SK-N-SH (cell line): Measurements from ENCODE around the gene EPB41L4A. TPM values are rescaled to one million over a fixed set of nuclear protein-coding genes. Genes with fewer than 3 reads are reported as not detected.

Experiments used
- CTCF ChIA-PET: fragments of 300-600, 350-600 bp; formaldehyde crosslinking; extraction: SDS; loops from one replicate; lab custom pipeline; 2021; lab: Yijun Ruan, JAX
- POLR2A ChIA-PET: fragments of 350-600 bp; sonication (Branson Sonifier 250); formaldehyde crosslinking; extraction: SDS; loops from one replicate; lab custom pipeline; 2020; ENCODE audit warnings: antibody characterized with exemption, inconsistent platforms; lab: Yijun Ruan, JAX
- DNase-seq: peaks from one replicate; pipeline ENCODE4 v3.0.0; 2012
- H2AFZ ChIP-seq: fragments of 200-600 bp; sonication (generic); 2 replicates; pipeline ENCODE4 v1.8.1; 2016; ENCODE audit warnings: antibody characterized with exemption, mild to moderate bottlenecking, low read depth
- H3F3A ChIP-seq: fragments of 200-600 bp; sonication (generic); replicated peaks from 2 replicates; pipeline ENCODE3; 2016; ENCODE audit warnings: antibody characterized with exemption, mild to moderate bottlenecking; ENCODE audit not compliant: insufficient read depth
- H3K27ac ChIP-seq, 2 experiments: fragments of 200-500 bp in 1 of 2; fragments of 200-600 bp in 1 of 2; sonication (Bioruptor generic) in 1 of 2; sonication (generic), shearing (Covaris generic) in 1 of 2; 2 replicates each; pipeline versions ENCODE4 v1.5.1 to v1.6.1; 2014 to 2016; ENCODE audit warnings: low read depth in 2 of 2, inconsistent platforms in 1 of 2, low read length in 1 of 2, mild to moderate bottlenecking in 1 of 2, mixed read lengths in 1 of 2
- H3K27me3 ChIP-seq: fragments of 200-600 bp; sonication (generic), shearing (Covaris generic); 2 replicates; pipeline ENCODE4 v1.6.1; 2016; ENCODE audit warnings: mixed run types; ENCODE audit not compliant: insufficient read depth
- H3K36me3 ChIP-seq, 2 experiments: fragments of 200-500 bp in 1 of 2; fragments of 200-600 bp in 1 of 2; sonication (Bioruptor generic) in 1 of 2; sonication (generic) in 1 of 2; replicated peaks in 1 of 2; 2 replicates each; pipeline versions ENCODE3 to v1.5.1; 2014 to 2016; ENCODE audit warnings: low read length in 1 of 2, mild to moderate bottlenecking in 1 of 2; ENCODE audit not compliant: insufficient read depth in 2 of 2, control insufficient read depth in 1 of 2
- H3K4me1 ChIP-seq, 2 experiments: fragments of 200-500 bp in 1 of 2; fragments of 200-600 bp in 1 of 2; sonication (Bioruptor generic) in 1 of 2; sonication (generic), shearing (Covaris generic) in 1 of 2; 2 replicates each; pipeline versions ENCODE4 v1.5.1 to v1.6.1; 2014 to 2016; ENCODE audit warnings: low read depth in 1 of 2, low read length in 1 of 2, mixed run types in 1 of 2; ENCODE audit not compliant: insufficient read depth in 2 of 2, control insufficient read depth in 1 of 2
- H3K4me2 ChIP-seq: fragments of 200-600 bp; sonication (generic), shearing (Covaris generic); 2 replicates; pipeline ENCODE4 v1.6.1; 2017; ENCODE audit warnings: mixed run types
- H3K4me3 ChIP-seq, 2 experiments: fragments of 200-500 bp in 1 of 2; fragments of 200-600 bp in 1 of 2; sonication (Bioruptor generic) in 1 of 2; sonication (generic), shearing (Covaris generic) in 1 of 2; 2 replicates each; pipeline versions ENCODE4 v1.5.1 to v1.8.1; 2014 to 2016; ENCODE audit warnings: low read depth in 2 of 2, inconsistent platforms in 1 of 2, low read length in 1 of 2, mild to moderate bottlenecking in 1 of 2, mixed read lengths in 1 of 2, moderate library complexity in 1 of 2
- H3K79me2 ChIP-seq: fragments of 200-600 bp; sonication (generic); 2 replicates; pipeline ENCODE4 v1.8.1; 2017; ENCODE audit warnings: mild to moderate bottlenecking; ENCODE audit not compliant: insufficient read depth
- H3K9ac ChIP-seq: fragments of 200-600 bp; sonication (generic); 2 replicates; pipeline ENCODE4 v1.6.1; 2017; ENCODE audit warnings: mixed run types
- H3K9me2 ChIP-seq: fragments of 200-600 bp; sonication (generic); 2 replicates; pipeline ENCODE4 v1.6.1; 2017; ENCODE audit warnings: mixed run types
- H3K9me3 ChIP-seq: fragments of 200-600 bp; sonication (generic); 2 replicates; pipeline ENCODE4 v1.6.1; 2017; ENCODE audit warnings: mixed run types, mild to moderate bottlenecking, moderate library complexity
- H4K20me1 ChIP-seq: fragments of 200-600 bp; sonication (generic); 2 replicates; pipeline ENCODE4 v1.6.1; 2017; ENCODE audit warnings: mild to moderate bottlenecking, mixed run types; ENCODE audit not compliant: insufficient read depth
- CHD2 ChIP-seq: fragments of 150-350 bp; IDR thresholded peaks from 2 replicates; pipeline ENCODE4 v1.6.1; 2018; ENCODE audit warnings: low read length; ENCODE audit not compliant: partially characterized antibody
- FOXM1 ChIP-seq: IDR thresholded peaks from 2 replicates; pipeline ENCODE4 v1.4.0; 2012; ENCODE audit warnings: low read depth, mild to moderate bottlenecking
- JUND ChIP-seq: IDR thresholded peaks from 2 replicates; pipeline ENCODE4 v1.4.0; 2012
- MEF2A ChIP-seq: IDR thresholded peaks from 2 replicates; pipeline ENCODE4 v1.4.0; 2012; ENCODE audit warnings: low read depth, borderline replicate concordance
- MXI1 ChIP-seq: IDR thresholded peaks from 2 replicates; pipeline ENCODE4 v1.6.1; 2012; ENCODE audit warnings: mild to moderate bottlenecking, low read depth, low read length, improper control_type of control experiment
- NRF1 ChIP-seq: IDR thresholded peaks from 2 replicates; pipeline ENCODE4 v1.6.1; 2012; ENCODE audit warnings: low read depth, mild to moderate bottlenecking, low read length
- POLR2AphosphoS5 ChIP-seq: IDR thresholded peaks from 2 replicates; pipeline ENCODE4 v1.6.1; 2012; ENCODE audit warnings: low read depth, low read length
- SIN3A ChIP-seq: IDR thresholded peaks from 2 replicates; pipeline ENCODE4 v1.6.1; 2012; ENCODE audit warnings: low read depth, mild to moderate bottlenecking, low read length, moderate library complexity, borderline replicate concordance
- TAF1 ChIP-seq: IDR thresholded peaks from 2 replicates; pipeline ENCODE4 v1.6.1; 2012; ENCODE audit warnings: low read depth, mild to moderate bottlenecking, low read length, moderate library complexity, borderline replicate concordance
- TCF12 ChIP-seq: IDR thresholded peaks from 2 replicates; pipeline ENCODE4 v1.4.0; 2012
- YY1 ChIP-seq: IDR thresholded peaks from 2 replicates; pipeline ENCODE4 v1.4.0; 2012; ENCODE audit warnings: low read depth, mild to moderate bottlenecking
- WGBS: methylation state at CpG from one replicate; pipeline ENCODE4 v1.1.6; 2017; ENCODE audit warnings: low lambda C conversion rate; 5-methylcytosine and 5-hydroxymethylcytosine counted together
- polyA plus RNA-seq, 3 experiments: library from polyadenylated mRNA; depleted of rRNA; stranded (reverse); fragments of >200 nt; gene quantifications; 2 replicates each; pipeline ENCODE4 v1.2.3, GENCODE V29; 2012
- TF ChIP-seq, protein P1 (sequence below): IDR thresholded peaks from 2 replicates; pipeline ENCODE4 v1.6.1; 2012; ENCODE audit warnings: mild to moderate bottlenecking, low read depth, low read length, moderate library complexity

Gene EPB41L4A
- polyA plus RNA-seq, 1 of the 3 experiments (the other 2 are of a cell fraction), result 0.07 TPM

DNA sequence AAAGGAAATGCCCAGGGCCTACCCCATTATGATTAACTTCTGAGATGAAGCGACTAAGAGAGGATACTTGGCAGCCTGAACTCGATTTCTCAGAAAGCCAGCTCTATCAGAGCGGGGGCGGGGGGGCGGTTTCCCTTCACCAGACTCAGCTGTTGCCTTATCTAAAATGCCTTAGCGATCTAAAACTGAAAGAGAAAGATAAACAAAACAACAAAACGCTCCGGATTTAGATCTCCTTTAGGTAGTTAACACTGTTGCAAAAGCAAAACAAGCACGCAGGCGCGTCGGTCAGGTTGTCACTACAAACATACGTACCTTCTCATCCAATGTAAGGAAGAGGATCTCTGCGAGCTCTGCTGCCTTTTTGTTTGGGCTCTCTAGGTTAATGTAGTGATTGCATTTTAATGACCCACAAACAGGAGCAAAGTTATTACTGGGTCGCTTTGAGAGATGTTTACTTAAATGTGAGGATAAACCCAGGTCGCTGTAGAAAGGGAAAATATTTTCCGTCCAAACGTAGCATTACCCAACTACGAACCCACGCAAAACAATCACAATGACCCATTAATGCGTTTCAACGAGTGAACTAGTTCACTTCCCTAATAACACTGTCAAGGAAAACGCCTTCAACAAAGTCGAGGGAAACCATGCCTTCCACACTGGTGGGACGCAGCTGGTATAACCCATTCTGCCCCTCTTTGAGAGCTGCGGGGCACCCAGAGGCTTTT is 982 bp downstream of the EPB41L4A start:
- H3K9ac ChIP-seq, result no peak overlapping the region
- no peak for TF ChIP-seq YY1
- no peak for TF ChIP-seq TAF1
- TF ChIP-seq MEF2A, result no peak
- TF ChIP-seq TCF12, result no peak
- no peak for TF ChIP-seq FOXM1
- TF ChIP-seq POLR2AphosphoS5, result no peak
- peak overlapping the region; percentile 88 for H3K4me2 ChIP-seq
- peak overlapping the region; percentile 61 to 65 for H3K4me3 ChIP-seq
- no peaks in the 10 kb centered on the region for H3K9me2 ChIP-seq
- 6% methylated on average over 26 of the region's 26 CpGs for WGBS
- DNase-seq, result peak; percentile 28
- no peaks in the 10 kb centered on the region for H3K9me3 ChIP-seq
- no peaks in the 10 kb centered on the region for H3K79me2 ChIP-seq
- peaks cover 0 to 5% of the 10 kb centered on the region in 2 experiments; a peak in 2 of 4 replicates for H3K4me1 ChIP-seq
- peak overlapping the region; percentile 81 for H2AFZ ChIP-seq
- ChIA-PET POLR2A (no interaction called here), CTCF (interaction anchor here (0.7 to 9.5 kb wide), 10 partner anchors 12 to 257 kb away, joined by 3 to 149 read pairs (median 21); no protein-coding TSS in a partner anchor)
- no peaks in the 10 kb centered on the region for H3F3A ChIP-seq
- peaks cover 27% of the 10 kb centered on the region for H3K27me3 ChIP-seq
- no peaks in the 10 kb centered on the region for H4K20me1 ChIP-seq
- H3K27ac ChIP-seq, result peak overlapping the region in 1 of 2 experiments; percentile 28; a peak in 2 of 4 replicates
- no peaks in the 10 kb centered on the region for H3K36me3 ChIP-seq

DNA sequence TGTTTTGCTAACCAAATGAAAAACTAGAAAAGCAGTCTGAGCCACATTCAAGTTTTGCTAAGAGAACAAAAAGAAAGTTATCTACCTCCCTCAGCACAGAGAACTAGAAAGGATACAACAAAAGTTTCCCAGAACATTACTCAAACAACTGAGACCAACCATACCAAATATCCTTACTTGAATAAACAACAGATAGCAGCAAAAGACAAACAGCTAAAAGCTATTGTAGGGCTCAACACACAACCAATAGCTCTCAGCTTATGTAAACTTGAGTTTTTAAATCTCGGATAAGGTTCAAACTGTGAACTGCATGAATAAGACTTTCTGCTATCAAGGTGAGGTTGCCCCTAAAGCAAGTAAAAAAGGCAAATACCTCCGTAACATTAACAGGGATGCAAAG is 3.5 kb downstream of the EPB41L4A start:
- WGBS, result 82% methylated on average over 2 of the region's 2 CpGs
- Histone ChIP-seq H4K20me1 (no peaks in the 10 kb centered on the region), H3K9me3 (no peaks in the 10 kb centered on the region), H3F3A (no peaks in the 10 kb centered on the region), H3K4me3 (no peak overlapping the region), H3K27ac (no peak overlapping the region), H3K27me3 (peaks cover 27% of the 10 kb centered on the region), H3K4me1 (peaks cover 0 to 5% of the 10 kb centered on the region in 2 experiments; a peak in 2 of 4 replicates), H3K79me2 (no peaks in the 10 kb centered on the region), H2AFZ (no peak overlapping the region), H3K9me2 (no peaks in the 10 kb centered on the region), H3K9ac (no peak overlapping the region)
- no peak for DNase-seq
- ChIA-PET POLR2A (no interaction called here), CTCF (interaction anchor here (9.5 kb wide), 1 partner anchor 241 kb away, joined by 149 read pairs; no protein-coding TSS in a partner anchor)
- TF ChIP-seq CHD2 (no peak), NRF1 (no peak), TAF1 (no peak), YY1 (no peak), MXI1 (no peak), JUND (no peak), SIN3A (no peak)
- TF ChIP-seq, protein P1, sequence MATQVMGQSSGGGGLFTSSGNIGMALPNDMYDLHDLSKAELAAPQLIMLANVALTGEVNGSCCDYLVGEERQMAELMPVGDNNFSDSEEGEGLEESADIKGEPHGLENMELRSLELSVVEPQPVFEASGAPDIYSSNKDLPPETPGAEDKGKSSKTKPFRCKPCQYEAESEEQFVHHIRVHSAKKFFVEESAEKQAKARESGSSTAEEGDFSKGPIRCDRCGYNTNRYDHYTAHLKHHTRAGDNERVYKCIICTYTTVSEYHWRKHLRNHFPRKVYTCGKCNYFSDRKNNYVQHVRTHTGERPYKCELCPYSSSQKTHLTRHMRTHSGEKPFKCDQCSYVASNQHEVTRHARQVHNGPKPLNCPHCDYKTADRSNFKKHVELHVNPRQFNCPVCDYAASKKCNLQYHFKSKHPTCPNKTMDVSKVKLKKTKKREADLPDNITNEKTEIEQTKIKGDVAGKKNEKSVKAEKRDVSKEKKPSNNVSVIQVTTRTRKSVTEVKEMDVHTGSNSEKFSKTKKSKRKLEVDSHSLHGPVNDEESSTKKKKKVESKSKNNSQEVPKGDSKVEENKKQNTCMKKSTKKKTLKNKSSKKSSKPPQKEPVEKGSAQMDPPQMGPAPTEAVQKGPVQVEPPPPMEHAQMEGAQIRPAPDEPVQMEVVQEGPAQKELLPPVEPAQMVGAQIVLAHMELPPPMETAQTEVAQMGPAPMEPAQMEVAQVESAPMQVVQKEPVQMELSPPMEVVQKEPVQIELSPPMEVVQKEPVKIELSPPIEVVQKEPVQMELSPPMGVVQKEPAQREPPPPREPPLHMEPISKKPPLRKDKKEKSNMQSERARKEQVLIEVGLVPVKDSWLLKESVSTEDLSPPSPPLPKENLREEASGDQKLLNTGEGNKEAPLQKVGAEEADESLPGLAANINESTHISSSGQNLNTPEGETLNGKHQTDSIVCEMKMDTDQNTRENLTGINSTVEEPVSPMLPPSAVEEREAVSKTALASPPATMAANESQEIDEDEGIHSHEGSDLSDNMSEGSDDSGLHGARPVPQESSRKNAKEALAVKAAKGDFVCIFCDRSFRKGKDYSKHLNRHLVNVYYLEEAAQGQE, result no peak
- TF ChIP-seq, all 33 proteins: peak for 0
- Histone ChIP-seq H3K4me2 (no peak overlapping the region), H3K36me3 (no peaks in the 10 kb centered on the region)
